Muscle of leg (tissue), 11 donors: ENCODE data around the gene TBC1D1. TPM values are rescaled to one million over a fixed set of nuclear protein-coding genes. Genes with fewer than 3 reads are reported as not detected.
"Not testable (repeated sequence)": the region's sequence is repeated elsewhere in the genome, so short reads cannot be mapped to it uniquely, and the experiment has no call there.

Experiments used
- DNase-seq: peaks from one replicate; pipeline ENCODE4 v3.0.0; 2013
- H3K27ac ChIP-seq: one replicate; pipeline ENCODE4 v1.5.1; 2013; ENCODE audit warnings: mild to moderate bottlenecking, low read length, control low read depth
- H3K27me3 ChIP-seq: one replicate; pipeline ENCODE4 v1.6.1; 2013; ENCODE audit warnings: low read length; ENCODE audit not compliant: control insufficient read depth, insufficient read depth
- H3K36me3 ChIP-seq: one replicate; pipeline ENCODE4 v1.6.1; 2013; ENCODE audit warnings: low read length; ENCODE audit not compliant: control insufficient read depth, insufficient read depth
- H3K4me1 ChIP-seq: one replicate; pipeline ENCODE4 v1.6.1; 2013; ENCODE audit warnings: low read length; ENCODE audit not compliant: control insufficient read depth, insufficient read depth
- H3K4me3 ChIP-seq: one replicate; pipeline ENCODE4 v1.5.1; 2013; ENCODE audit warnings: low read length, control low read depth
- H3K9me3 ChIP-seq: replicated peaks from 2 replicates; pipeline ENCODE4 v1.6.1; 2013; ENCODE audit warnings: low read depth, low read length; ENCODE audit not compliant: control insufficient read depth
- WGBS: methylation state at CpG from one replicate; pipeline ENCODE4 v1.1.5; 2013; ENCODE audit warnings: missing lambda C conversion rate; ENCODE audit not compliant: insufficient coverage; 5-methylcytosine and 5-hydroxymethylcytosine counted together
- polyA plus RNA-seq, 8 donors: library from polyadenylated mRNA; unstranded; fragments of 120-200 nt; gene quantifications; one replicate each; pipeline versions ENCODE4 v1.2.1 to v1.2.3, GENCODE V29; 2013; ENCODE audit warnings: inconsistent platforms in 1 of 8, low replicate concordance in 1 of 8; ENCODE audit not compliant: insufficient read length in 8 of 8, insufficient read depth in 1 of 8
- total RNA-seq: library from RNA; stranded (reverse); fragments of 120-200 nt; gene quantifications from one replicate; pipeline ENCODE4 v1.2.4, GENCODE V29; 2013

The TBC1D1 gene
- total and polyA plus RNA-seq, 9 donors, result 38.0 to 85.3 (median 55.3) TPM

DNA sequence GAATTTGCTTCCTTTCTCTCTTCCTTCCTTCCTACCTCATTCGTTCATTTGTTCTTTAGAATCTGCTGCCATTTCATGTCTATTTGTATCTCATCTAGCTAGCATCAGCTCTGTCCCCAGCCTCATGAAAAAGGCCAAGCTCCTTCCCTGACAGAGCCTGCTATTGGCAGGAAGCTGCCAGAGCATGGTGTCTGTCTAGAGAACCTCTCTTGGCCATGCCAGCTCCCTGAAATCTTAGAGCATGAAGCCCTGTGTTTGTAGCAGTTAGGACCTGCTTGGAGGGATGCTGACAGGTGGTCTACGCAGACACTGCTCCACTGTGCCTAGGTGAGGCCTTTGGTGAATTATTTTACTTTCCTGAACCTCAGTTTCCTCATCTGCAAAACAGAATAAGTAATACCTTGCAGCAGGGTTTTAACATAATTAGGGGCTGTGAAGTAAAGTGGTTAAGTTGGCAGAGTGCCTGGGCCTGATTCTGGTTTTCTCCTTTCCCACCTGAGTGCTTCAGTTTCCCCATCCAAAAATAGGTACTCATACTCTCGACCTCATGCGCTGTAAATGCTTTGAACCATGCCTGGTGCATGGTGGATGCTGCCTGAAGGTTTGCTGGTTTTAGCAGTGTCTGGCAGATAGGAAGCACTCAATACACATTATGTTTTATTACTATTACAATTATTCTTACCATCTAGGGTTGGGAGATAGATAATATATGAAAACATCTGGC lies 74.0 kb downstream of the TBC1D1 start:
- no peak overlapping the region for H3K27ac ChIP-seq
- no peaks in the 10 kb centered on the region for H3K4me1 ChIP-seq
- no peaks in the 10 kb centered on the region for H3K9me3 ChIP-seq
- no peaks in the 10 kb centered on the region for H3K36me3 ChIP-seq
- H3K27me3 ChIP-seq, result no peaks in the 10 kb centered on the region
- H3K4me3 ChIP-seq, result no peak overlapping the region
- 75% methylated on average over 1 of the region's 4 CpGs for WGBS
- no peak for DNase-seq

DNA sequence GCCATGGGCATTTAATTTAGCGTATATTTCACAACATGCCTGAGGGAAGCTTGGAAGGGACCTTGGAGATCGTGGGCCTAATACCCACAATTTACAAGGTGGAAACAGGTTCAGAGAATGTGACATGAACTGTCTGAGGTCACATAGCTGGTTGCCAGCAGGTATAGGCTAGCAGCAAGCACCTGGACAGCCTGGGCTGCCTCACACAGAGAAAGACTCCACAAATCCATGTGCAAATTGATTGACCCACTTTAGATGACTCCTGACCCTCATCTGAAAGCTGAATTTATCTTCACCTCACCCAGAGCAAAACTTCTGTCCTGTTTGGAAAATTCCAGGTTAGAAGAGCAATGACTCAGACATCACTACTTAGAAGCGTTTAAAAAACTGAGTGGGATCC lies 75.2 kb downstream of the TBC1D1 start:
- Histone ChIP-seq H3K4me1 (peaks cover 2% of the 10 kb centered on the region), H3K36me3 (no peaks in the 10 kb centered on the region), H3K9me3 (peaks cover 2% of the 10 kb centered on the region), H3K27ac (no peak overlapping the region), H3K27me3 (no peaks in the 10 kb centered on the region), H3K4me3 (no peak overlapping the region)
- DNase-seq, result no peak
- WGBS, result 60% methylated on average over 1 of the region's 3 CpGs

DNA sequence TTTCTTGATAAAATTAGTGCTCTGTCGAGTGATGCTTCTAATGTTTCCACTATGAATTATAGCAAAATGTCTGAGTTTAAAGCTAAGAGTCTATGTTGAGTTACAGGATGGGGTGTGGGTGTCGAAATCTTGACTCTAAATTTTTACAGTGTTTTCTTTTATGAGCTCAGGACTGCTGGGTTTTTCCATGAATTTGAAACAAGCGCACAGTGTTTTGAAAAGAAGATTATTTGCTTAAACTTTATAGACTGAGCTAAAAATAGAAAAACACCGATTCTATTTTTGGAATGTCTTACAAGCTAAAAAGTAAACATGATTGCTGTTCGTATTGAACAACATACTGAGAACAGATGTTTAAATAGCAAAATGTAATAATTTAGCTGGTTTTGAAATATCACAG lies 76.9 kb downstream of the TBC1D1 start:
- WGBS, result no CpG with 5 or more reads among the region's 5 CpGs

DNA sequence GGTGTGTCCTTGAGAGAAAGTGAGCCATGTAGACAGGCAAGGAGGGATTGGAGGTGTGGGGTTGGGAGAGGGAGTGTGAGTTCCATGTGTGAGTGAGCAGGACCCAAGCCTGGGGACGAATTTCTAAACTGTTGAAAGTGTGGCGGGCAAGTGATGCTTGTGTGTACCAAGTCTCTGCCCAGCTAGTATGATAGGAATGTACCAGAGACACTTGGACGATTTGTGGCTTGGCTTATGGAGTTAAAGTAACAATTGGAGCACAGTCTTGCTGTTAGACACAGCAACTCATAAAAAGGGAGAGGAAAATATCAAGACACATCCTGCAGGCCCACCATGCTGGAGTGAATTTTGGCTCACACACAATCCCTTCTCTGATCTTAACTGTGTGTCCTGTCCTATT lies 77.9 kb downstream of the TBC1D1 start:
- Histone ChIP-seq H3K27ac (no peak overlapping the region), H3K9me3 (peaks cover 2% of the 10 kb centered on the region), H3K27me3 (no peaks in the 10 kb centered on the region), H3K36me3 (no peaks in the 10 kb centered on the region), H3K4me3 (no peak overlapping the region), H3K4me1 (peaks cover 2% of the 10 kb centered on the region)
- WGBS, result 88% methylated on average over 3 of the region's 3 CpGs
- no peak for DNase-seq

More for the DNA sequence above, 76.9 kb downstream of the TBC1D1 start:
- Histone ChIP-seq H3K9me3 (peaks cover 2% of the 10 kb centered on the region), H3K27ac (no peak overlapping the region), H3K4me3 (no peak overlapping the region), H3K4me1 (peaks cover 2% of the 10 kb centered on the region), H3K27me3 (no peaks in the 10 kb centered on the region), H3K36me3 (no peaks in the 10 kb centered on the region)
- DNase-seq, result peak; percentile 26

DNA sequence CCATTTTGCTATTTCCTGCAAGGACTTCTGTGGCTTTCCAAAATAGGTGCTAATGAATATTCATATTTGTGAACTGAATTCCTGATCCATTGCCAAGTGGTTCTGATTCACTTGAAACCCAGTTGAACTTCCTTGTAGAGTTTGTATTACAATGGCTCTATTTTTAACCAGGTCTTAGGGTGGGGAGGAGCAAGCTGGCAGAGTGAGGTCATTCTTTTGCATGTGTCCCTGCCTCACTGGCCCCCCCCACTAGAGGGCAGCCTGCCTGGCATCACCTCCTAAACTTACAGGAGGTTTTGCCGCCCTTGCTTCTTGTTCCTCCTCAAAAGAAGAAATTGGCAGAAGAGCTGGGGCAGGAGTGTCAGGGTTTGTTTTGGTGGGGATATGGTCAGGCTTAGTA lies 79.8 kb downstream of the TBC1D1 start:
- H3K27ac ChIP-seq, result peak overlapping the region; percentile 51
- H3K4me1 ChIP-seq, result peaks cover 2% of the 10 kb centered on the region
- H3K36me3 ChIP-seq, result no peaks in the 10 kb centered on the region
- H3K27me3 ChIP-seq, result no peaks in the 10 kb centered on the region
- no CpG with 5 or more reads among the region's 1 CpG for WGBS
- H3K4me3 ChIP-seq, result no peak overlapping the region
- H3K9me3 ChIP-seq, result peaks cover 2% of the 10 kb centered on the region
- peak; percentile 42 for DNase-seq

DNA sequence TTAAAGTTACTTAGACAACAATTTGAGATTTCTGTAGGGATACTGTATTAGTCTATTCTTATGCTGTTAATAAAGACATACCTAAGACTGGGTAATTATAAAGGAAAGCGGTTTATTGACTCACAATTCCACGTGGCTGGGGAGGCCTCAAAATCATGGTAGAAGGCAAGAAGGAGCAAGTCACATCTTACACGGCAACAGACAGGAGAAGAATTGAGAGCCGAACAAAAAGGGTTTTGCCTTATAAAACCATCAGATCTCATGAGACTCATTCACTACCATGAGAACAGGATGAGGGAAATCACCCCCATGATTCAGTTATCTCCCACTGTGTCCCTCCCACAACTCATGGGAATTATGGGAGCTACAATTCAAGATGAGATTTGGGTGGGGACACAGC lies 80.3 kb downstream of the TBC1D1 start:
- WGBS, result no CpG with 5 or more reads among the region's 4 CpGs
- Histone ChIP-seq H3K9me3 (peaks cover 2% of the 10 kb centered on the region), H3K4me3 (no peak overlapping the region), H3K36me3 (no peaks in the 10 kb centered on the region), H3K4me1 (peaks cover 2% of the 10 kb centered on the region), H3K27ac (no peak overlapping the region), H3K27me3 (no peaks in the 10 kb centered on the region)
- no peak for DNase-seq

DNA sequence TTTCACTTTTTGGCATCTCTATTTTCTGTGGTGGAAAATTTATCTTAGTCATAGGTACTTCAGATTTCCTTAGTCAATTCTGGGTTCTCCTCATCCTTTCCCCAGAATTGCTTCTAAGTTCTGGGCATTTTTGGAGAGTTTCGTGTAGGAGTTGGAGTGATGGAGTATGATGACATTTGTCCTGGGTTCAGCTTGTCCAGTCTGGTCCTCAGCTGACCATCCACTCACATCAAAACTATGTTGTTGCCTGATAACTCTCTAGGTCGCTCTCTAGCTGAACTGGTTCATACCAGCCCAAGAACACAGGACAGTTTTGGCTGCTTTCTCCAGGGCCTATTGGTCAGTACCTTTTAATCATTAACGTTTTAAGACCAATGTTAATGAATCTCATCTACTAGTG lies 82.6 kb downstream of the TBC1D1 start:
- no peak for DNase-seq
- Histone ChIP-seq H3K9me3 (peaks cover 2% of the 10 kb centered on the region), H3K27me3 (no peaks in the 10 kb centered on the region), H3K36me3 (no peaks in the 10 kb centered on the region), H3K27ac (no peak overlapping the region), H3K4me3 (no peak overlapping the region), H3K4me1 (peaks cover 7% of the 10 kb centered on the region)
- WGBS, result 92% methylated on average over 1 of the region's 3 CpGs

DNA sequence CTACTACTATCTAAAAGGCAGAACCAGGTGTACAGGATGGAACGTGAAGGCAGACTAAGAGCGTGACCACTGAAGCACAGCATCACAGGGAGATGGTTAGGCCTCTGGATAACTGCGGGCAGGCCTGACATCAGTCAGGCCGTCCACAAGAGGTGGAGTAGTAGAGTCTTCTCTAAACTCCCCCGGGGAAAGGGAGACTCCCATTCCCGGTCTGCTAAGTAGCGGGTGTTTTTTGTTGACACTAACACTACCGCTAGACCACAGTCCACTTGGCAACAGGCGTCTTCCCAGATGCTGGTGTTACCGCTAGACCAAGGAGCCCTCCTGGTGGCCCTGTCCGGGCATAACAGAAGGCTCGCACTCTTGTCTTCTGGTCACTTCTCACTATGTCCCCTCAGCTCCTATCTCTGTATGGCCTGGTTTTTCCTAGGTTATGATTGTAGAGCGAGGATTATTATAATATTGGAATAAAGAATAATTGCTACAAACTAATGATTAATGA lies 84.5 kb downstream of the TBC1D1 start:
- 85% methylated on average over 8 of the region's 13 CpGs for WGBS
- H3K9me3 ChIP-seq, H3K27me3 ChIP-seq, DNase-seq, H3K27ac ChIP-seq, H3K4me1 ChIP-seq, H3K36me3 ChIP-seq, H3K4me3 ChIP-seq: not testable (repeated sequence)

DNA sequence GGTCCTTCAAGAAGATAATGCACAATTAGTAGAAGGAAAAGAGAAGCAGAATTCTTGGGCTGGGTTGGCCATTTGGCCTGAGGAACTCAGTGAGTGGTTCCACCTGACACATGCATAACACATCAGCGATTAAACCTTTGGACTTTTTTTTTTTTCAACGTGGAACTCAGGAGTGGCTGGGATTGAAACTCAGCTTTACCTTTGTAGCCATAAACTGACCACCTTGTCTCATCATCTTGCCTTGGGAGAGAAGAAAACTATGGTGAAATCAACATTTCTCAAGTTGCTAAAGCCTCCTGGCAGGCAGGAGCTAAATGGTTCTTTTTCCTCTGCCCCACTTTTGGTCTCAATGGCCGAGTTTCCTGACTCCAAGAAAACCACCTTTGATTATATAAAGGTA lies 85.6 kb downstream of the TBC1D1 start:
- DNase-seq, result no peak
- H3K4me1 ChIP-seq, result peaks cover 5% of the 10 kb centered on the region
- WGBS, result no CpG with 5 or more reads among the region's 3 CpGs
- peak overlapping the region; percentile 41 for H3K4me3 ChIP-seq
- H3K27me3 ChIP-seq, result no peaks in the 10 kb centered on the region
- H3K27ac ChIP-seq, result peak overlapping the region; percentile 80
- H3K36me3 ChIP-seq, result no peaks in the 10 kb centered on the region
- no peaks in the 10 kb centered on the region for H3K9me3 ChIP-seq

DNA sequence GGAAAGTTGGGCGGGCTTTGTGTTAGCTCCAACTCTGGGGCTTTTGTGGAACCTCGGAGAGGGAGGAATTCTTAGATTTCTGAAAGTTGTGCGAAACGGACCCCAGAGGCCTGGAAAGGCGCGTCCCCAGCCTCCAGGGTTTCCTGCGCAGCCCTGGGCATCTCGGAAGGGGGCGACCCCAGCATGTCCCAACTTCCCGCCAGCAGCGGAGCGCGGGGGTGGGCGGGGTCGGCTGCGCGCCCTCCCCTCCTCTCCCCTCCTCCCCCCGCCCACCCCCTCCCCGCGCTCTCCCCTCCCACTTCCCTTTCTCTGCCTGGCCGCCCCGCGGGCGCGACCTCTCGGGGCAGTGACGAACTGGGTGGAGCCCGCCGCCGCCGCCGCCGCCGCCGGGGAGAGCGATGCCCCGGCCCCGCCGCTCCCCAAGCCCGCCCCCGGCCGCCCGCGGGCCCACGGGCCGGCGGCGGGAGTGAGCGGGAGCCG lies 86.1 kb downstream of the TBC1D1 start:
- peaks cover 6% of the 10 kb centered on the region for H3K4me1 ChIP-seq
- 0% methylated on average over 26 of the region's 50 CpGs for WGBS

More for the DNA sequence above, 86.1 kb downstream of the TBC1D1 start:
- H3K4me3 ChIP-seq, result peak overlapping the region; percentile 57
- H3K36me3 ChIP-seq, result no peaks in the 10 kb centered on the region
- peak overlapping the region; percentile 80 for H3K27ac ChIP-seq
- no peaks in the 10 kb centered on the region for H3K9me3 ChIP-seq
- no peaks in the 10 kb centered on the region for H3K27me3 ChIP-seq
- DNase-seq, result peak; percentile 92
